HCT116 (cell line): ENCODE results near the gene ACOT11.

ENCODE experiments used
- CBX3 ChIP-seq: IDR thresholded peaks from 2 replicates; pipeline ENCODE4 v1.6.1; 2012; ENCODE audit warnings: low read depth
- EZH2 ChIP-seq: fragments of 200-600 bp; sonication (generic); IDR thresholded peaks from 2 replicates; pipeline ENCODE4 v1.6.1; 2017; ENCODE audit warnings: antibody characterized with exemption, mixed run types
- EZH2phosphoT487 ChIP-seq: fragments of 200-600 bp; IDR thresholded peaks from 2 replicates; pipeline ENCODE4 v1.6.1; 2018; ENCODE audit warnings: antibody characterized with exemption, borderline replicate concordance
- FOSL1 ChIP-seq: IDR thresholded peaks from 2 replicates; pipeline ENCODE4 v1.6.1; 2012; ENCODE audit warnings: low read depth
- POLR2A ChIP-seq: IDR thresholded peaks from 2 replicates; pipeline ENCODE4 v1.7.0; 2011; ENCODE audit warnings: borderline replicate concordance; ENCODE audit not compliant: insufficient read depth, insufficient read length; ENCODE audit errors: extremely low read depth
- POLR2AphosphoS5 ChIP-seq: IDR thresholded peaks from 2 replicates; pipeline ENCODE4 v1.6.1; 2011; ENCODE audit warnings: mild to moderate bottlenecking, low read depth, low read length, moderate library complexity
- SIN3A ChIP-seq: IDR thresholded peaks from 2 replicates; pipeline ENCODE4 v1.6.1; 2012; ENCODE audit warnings: low read depth
- SP1 ChIP-seq: IDR thresholded peaks from 2 replicates; pipeline ENCODE4 v1.6.1; 2012; ENCODE audit warnings: low read depth
- YY1 ChIP-seq: IDR thresholded peaks from 2 replicates; pipeline ENCODE4 v1.6.1; 2011; ENCODE audit warnings: low read length, low read depth, moderate library complexity, mild to moderate bottlenecking; ENCODE audit not compliant: insufficient replicate concordance; ENCODE audit errors: extremely low read depth
- ZNF274 ChIP-seq: fragments of 200-500 bp; sonication (Bioruptor generic); IDR thresholded peaks from 2 replicates; pipeline ENCODE4 v1.6.1; 2014; ENCODE audit warnings: mild to moderate bottlenecking, low read depth, low read length, inconsistent platforms
- TF ChIP-seq, protein P1 (sequence below), 3 experiments: fragments of 200-600 bp in 1 of 3; sonication (generic) in 1 of 3; IDR thresholded peaks in 2 of 3; conservative IDR thresholded peaks in 1 of 3; 2 replicates each; pipeline ENCODE4 v1.5.1; 2012 to 2017; ENCODE audit warnings: low read depth in 2 of 3, low read length in 2 of 3, antibody characterized with exemption in 1 of 3, borderline replicate concordance in 1 of 3, control low read depth in 1 of 3, mild to moderate bottlenecking in 1 of 3, mixed read lengths in 1 of 3, mixed run types in 1 of 3, moderate library complexity in 1 of 3; ENCODE audit not compliant: insufficient read depth in 1 of 3
- TF ChIP-seq, protein P2 (sequence below): IDR thresholded peaks from 2 replicates; pipeline ENCODE4 v1.6.1; 2012; ENCODE audit warnings: low read depth

DNA sequence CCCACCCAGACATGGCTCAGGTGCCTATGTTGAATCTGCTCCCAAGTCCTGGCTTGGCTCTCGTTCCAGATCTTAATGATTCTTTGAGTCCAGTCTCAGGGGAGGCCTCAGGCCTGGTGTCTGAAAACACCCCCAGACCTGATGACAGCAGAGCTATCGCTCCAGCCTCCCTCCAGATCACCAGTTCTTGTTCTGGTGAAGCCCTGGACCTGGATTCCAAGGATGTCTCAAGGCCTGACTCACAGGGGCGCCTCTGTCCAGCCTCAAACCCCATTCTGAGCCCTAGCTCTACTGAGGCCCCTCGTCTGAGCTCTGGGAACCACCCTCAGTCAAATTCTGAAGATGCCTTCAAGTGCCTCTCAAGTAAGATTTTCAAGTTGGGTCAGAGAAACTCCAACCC lies 105.0 kb downstream of the ACOT11 start:
- TF ChIP-seq YY1: no peak
- TF ChIP-seq, protein P1, sequence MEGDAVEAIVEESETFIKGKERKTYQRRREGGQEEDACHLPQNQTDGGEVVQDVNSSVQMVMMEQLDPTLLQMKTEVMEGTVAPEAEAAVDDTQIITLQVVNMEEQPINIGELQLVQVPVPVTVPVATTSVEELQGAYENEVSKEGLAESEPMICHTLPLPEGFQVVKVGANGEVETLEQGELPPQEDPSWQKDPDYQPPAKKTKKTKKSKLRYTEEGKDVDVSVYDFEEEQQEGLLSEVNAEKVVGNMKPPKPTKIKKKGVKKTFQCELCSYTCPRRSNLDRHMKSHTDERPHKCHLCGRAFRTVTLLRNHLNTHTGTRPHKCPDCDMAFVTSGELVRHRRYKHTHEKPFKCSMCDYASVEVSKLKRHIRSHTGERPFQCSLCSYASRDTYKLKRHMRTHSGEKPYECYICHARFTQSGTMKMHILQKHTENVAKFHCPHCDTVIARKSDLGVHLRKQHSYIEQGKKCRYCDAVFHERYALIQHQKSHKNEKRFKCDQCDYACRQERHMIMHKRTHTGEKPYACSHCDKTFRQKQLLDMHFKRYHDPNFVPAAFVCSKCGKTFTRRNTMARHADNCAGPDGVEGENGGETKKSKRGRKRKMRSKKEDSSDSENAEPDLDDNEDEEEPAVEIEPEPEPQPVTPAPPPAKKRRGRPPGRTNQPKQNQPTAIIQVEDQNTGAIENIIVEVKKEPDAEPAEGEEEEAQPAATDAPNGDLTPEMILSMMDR (IDR thresholded peaks at IDR 0.05 in 2 of 3, conservative IDR thresholded peaks at IDR 0.05 in 1 of 3; ENCODE audit: borderline replicate concordance in 1 of 3, insufficient read depth in 1 of 3, low read depth in 2 of 3, low read length in 2 of 3): no peak
- TF ChIP-seq POLR2AphosphoS5: no peak
- no peak for TF ChIP-seq EZH2phosphoT487
- no peak for TF ChIP-seq EZH2
- TF ChIP-seq CBX3: no peak
- no peak for TF ChIP-seq SIN3A
- TF ChIP-seq FOSL1: no peak
- TF ChIP-seq POLR2A: no peak
- TF ChIP-seq SP1: no peak
- no peak for TF ChIP-seq ZNF274
- TF ChIP-seq, protein P2, sequence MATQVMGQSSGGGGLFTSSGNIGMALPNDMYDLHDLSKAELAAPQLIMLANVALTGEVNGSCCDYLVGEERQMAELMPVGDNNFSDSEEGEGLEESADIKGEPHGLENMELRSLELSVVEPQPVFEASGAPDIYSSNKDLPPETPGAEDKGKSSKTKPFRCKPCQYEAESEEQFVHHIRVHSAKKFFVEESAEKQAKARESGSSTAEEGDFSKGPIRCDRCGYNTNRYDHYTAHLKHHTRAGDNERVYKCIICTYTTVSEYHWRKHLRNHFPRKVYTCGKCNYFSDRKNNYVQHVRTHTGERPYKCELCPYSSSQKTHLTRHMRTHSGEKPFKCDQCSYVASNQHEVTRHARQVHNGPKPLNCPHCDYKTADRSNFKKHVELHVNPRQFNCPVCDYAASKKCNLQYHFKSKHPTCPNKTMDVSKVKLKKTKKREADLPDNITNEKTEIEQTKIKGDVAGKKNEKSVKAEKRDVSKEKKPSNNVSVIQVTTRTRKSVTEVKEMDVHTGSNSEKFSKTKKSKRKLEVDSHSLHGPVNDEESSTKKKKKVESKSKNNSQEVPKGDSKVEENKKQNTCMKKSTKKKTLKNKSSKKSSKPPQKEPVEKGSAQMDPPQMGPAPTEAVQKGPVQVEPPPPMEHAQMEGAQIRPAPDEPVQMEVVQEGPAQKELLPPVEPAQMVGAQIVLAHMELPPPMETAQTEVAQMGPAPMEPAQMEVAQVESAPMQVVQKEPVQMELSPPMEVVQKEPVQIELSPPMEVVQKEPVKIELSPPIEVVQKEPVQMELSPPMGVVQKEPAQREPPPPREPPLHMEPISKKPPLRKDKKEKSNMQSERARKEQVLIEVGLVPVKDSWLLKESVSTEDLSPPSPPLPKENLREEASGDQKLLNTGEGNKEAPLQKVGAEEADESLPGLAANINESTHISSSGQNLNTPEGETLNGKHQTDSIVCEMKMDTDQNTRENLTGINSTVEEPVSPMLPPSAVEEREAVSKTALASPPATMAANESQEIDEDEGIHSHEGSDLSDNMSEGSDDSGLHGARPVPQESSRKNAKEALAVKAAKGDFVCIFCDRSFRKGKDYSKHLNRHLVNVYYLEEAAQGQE: no peak
